Neural cell (in vitro differentiated cells): ENCODE measurements around the gene BCAP31.

Experiments
- CTCF ChIP-seq: fragments of 450-650 bp; IDR thresholded peaks from 2 replicates; pipeline ENCODE4 v1.5.1; 2014; ENCODE audit warnings: antibody characterized with exemption, mild to moderate bottlenecking, moderate library complexity; ENCODE audit not compliant: poor library complexity, severe bottlenecking
- EP300 ChIP-seq: fragments of 450-650 bp; conservative IDR thresholded peaks from 2 replicates; pipeline ENCODE4 v1.6.1; 2014; ENCODE audit warnings: antibody characterized with exemption, mild to moderate bottlenecking, moderate library complexity; ENCODE audit not compliant: poor library complexity, severe bottlenecking
- EZH2 ChIP-seq: fragments of 200-600, 300-800 bp; shearing (Covaris generic), sonication (generic); IDR thresholded peaks from 2 replicates; pipeline ENCODE4 v1.6.1; 2014; ENCODE audit warnings: antibody characterized with exemption, low read length, borderline replicate concordance, mild to moderate bottlenecking; ENCODE audit not compliant: insufficient read depth, poor library complexity, severe bottlenecking
- POLR2AphosphoS5 ChIP-seq: IDR thresholded peaks from 2 replicates; pipeline ENCODE4 v1.6.1; 2012
- RAD21 ChIP-seq: fragments of 450-650 bp; conservative IDR thresholded peaks from 2 replicates; pipeline ENCODE4 v1.6.1; 2014; ENCODE audit warnings: antibody characterized with exemption, mild to moderate bottlenecking, moderate library complexity
- REST ChIP-seq: IDR thresholded peaks from 2 replicates; pipeline ENCODE4 v1.6.1; 2012; ENCODE audit warnings: borderline replicate concordance

GRCh38 chrX:153653556-153653955 is 70.6 kb downstream of the BCAP31 start:
- TF ChIP-seq CTCF (no peak), EP300 (no peak), EZH2 (no peak), REST (no peak), POLR2AphosphoS5 (no peak), RAD21 (no peak)
